Inferior parietal cortex (tissue), 1 donor: ENCODE data around the gene ORC3.
"Not testable (repeated sequence)": the region's sequence is repeated elsewhere in the genome, so short reads cannot be mapped to it uniquely, and the experiment has no call there.

ENCODE experiments used
- DNase-seq: peaks from one replicate; pipeline ENCODE4 v3.0.0-alpha.2; 2016; ENCODE audit errors: extremely low spot score

The ORC3 gene

DNA sequence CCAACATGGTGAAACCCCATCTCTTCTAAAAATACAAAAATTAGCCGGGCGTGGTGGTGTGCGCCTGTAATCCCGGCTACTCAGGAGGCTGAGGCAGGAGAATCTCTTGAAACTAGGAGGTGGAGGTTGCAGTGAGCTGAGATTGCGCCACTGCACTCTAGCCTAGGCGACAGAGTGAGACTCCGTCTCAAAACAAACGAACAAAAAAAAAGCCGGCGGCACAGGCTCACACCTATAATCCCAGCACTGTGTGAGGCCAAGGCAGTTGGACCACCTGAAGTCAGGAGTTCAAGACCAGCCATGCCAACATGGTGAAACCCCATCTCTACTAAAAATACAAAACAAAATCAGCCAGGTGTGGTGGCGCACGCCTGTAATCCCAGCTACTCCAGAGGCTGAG is 106.9 kb downstream of the ORC3 start:
- DNase-seq: not testable (repeated sequence)

DNA sequence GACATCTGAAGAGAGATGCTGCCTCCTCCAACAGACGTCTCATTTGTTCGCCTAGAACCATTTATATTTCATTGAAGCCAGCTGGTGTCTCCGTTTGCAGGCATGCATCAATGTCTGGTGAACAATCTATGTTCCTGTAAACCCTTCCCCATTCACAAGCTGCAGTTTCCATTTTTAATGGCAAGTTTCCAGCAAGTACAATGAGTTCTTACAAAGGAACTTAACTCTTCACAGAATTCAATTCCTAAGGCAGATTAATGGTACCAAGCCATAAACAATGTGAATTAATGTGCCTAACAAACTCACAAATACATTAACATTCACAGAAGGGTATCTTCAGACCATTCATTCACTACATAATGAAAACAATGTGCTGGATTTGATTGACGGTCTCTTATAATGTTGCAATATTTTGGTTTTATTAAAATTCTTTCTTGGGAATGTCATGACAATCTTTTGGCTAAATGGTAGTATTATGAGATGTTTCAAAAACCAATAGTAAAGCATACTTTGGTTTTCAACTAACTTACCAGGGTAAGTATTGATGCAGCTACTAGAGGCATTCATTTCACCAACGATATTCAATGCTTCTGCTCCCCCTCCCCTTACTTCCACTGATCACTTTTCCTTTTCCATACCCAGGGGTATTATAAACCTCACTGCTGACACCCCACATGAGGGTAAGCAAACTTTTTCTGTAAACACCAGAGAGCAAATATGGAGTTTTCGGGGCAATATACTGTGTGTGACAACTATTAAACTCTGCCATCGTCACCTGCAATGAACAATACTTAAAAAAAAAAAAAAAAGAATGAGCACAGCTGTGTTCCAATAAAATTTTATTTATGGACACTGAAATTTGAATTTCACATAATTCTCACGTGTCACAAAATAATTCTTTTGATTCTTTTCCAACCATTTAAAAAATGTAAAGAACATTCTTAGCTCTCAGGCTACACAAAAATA is 107.9 kb downstream of the ORC3 start:
- DNase-seq: peak; percentile 72

GRCh38 chr6:87698547-87699006 is 108.6 kb downstream of the ORC3 start:
- no peak for DNase-seq

GRCh38 chr6:87699576-87699975 is 109.6 kb downstream of the ORC3 start:
- DNase-seq: no peak

- DNase-seq: no peak
These were observed 110.7 kb downstream of the ORC3 start for GRCh38 chr6:87700397-87701343.

DNA sequence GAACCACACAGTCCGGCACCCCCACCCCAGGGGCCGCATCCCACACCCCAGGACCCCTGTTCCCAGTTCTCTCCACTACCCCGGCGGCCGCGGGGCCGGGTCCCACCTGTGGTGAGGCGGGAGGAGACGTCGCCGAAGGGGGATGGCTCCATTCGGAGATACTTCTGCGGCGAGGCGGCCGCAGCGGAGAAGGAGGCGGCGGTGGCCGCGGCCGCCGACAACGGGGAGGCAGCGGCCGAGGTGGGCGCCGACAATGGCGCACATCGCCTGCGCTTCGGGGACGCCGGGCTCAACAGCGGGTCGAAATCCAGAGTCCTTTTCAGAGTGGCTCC is 111.4 kb downstream of the ORC3 start:
- no peak for DNase-seq

GRCh38 chr6:87701676-87702588 is 112.0 kb downstream of the ORC3 start, which contains the start of gene AKIRIN2:
Gene AKIRIN2, minus strand, starts transcription at chr6:87702233. Its CDS starts 549 bp downstream, at chr6:87701684.
- peak; percentile 99 for DNase-seq

DNA sequence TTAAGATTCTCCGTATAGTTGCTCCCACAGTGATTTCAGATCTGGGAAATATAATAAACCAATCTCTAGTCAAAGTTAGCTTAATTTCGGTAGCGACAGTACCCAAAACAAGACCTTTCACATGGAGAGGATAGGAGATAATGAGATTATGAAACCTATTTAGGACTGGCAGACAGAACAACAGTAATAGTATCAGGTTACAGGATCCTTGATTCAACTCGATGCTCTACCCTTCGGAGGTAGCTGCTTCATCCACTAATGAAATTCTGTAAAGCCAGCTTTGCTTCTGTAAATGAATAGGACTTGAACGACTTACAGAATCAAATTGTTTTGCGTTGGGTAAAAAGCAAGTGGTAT is 112.6 kb downstream of the ORC3 start:
- DNase-seq: no peak

- DNase-seq: not testable (repeated sequence)
These were observed 113.1 kb downstream of the ORC3 start for GRCh38 chr6:87703039-87703438.

- DNase-seq: no peak
These were observed 115.2 kb downstream of the ORC3 start for GRCh38 chr6:87705070-87705691.

- no peak for DNase-seq
These were observed 116.4 kb downstream of the ORC3 start for GRCh38 chr6:87706187-87706966.

DNA sequence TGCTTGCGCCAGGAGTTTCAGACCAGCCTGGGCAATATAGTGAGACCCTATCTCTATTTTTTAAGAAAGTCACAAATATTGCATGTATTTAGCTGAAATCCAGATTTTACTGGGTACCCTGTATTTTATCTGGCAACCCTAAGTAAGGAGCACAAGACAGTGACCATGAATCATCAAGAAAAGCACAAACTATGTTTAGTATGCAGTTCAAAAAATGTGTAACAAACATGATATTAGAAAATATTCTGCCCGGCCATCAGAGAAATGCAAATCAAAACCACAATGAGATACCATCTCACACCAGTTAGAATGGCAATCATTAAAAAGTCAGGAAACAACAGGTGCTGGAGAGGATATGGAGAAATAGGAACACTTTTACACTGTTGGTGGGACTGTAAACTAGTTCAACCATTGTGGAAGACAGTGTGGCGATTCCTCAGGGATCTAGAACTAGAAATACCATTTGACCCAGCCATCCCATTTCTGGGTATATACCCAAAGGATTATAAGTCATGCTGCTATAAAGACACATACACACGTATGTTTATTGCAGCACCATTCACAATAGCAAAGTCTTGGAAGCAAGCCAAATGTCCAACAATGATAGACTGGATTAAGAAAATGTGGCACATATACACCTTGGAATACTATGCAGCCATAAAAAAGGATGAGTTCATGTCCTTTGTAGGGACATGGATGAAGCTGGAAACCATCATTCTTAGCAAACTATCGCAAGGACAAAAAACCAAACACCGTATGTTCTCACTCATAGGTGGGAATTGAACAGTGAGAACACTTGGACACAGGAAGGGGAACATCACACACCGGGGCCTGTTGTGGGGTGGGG is 118.9 kb downstream of the ORC3 start:
- not testable (repeated sequence) for DNase-seq

GRCh38 chr6:87710090-87710489 is 120.2 kb downstream of the ORC3 start:
- no peak for DNase-seq

DNA sequence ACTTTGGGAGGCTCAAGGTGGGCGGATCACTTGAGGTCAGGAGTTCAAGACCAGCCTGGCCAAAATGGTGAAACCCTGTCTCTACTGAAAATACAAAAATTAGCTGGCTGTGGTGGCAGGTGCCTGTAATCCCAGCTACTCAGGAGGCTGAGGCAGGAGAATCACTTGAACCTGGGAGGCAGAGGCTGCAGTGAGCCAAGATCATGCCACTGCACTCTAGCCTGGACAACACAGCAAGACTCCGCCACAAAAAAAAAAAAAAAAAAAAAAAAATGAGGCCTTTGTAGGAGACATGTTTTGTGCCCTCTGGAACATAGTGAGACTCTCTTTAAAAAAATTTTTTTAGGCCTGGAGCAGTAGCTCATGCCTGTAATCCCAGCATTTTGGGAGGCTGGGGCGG is 122.8 kb downstream of the ORC3 start:
- not testable (repeated sequence) for DNase-seq

- DNase-seq: no peak
These were observed 124.3 kb downstream of the ORC3 start for GRCh38 chr6:87714093-87714842.
